Right atrium auricular region (tissue), 2 donors: ENCODE data around the gene NFAT5. TPM values are rescaled to one million over a fixed set of nuclear protein-coding genes. Genes with fewer than 3 reads are reported as not detected.
"Not testable (repeated sequence)": the region's sequence is repeated elsewhere in the genome, so short reads cannot be mapped to it uniquely, and the experiment has no call there.

Source experiments
- DNase-seq: peaks from one replicate; pipeline ENCODE4 v3.0.0-alpha.2; 2019; ENCODE audit warnings: low spot score
- H3K27ac ChIP-seq, 2 donors: fragments of 200-600 bp; sonication (generic); 1 replicate in 1 of 2; 2 replicates in 1 of 2; pipeline ENCODE4 v1.5.1; 2016 to 2019
- H3K27me3 ChIP-seq, 2 donors: fragments of 200-600 bp; sonication (generic); one replicate each; pipeline versions ENCODE4 v1.5.1 to v1.6.0; 2017 to 2019
- H3K36me3 ChIP-seq: fragments of 200-600 bp; sonication (generic); one replicate; pipeline ENCODE4 v1.5.1; 2016
- H3K4me1 ChIP-seq, 2 donors: fragments of 200-600 bp; sonication (generic); one replicate each; pipeline versions ENCODE4 v1.5.1 to v1.6.0; 2017 to 2019
- H3K4me3 ChIP-seq, 2 donors: fragments of 200-600 bp; sonication (generic); 1 replicate in 1 of 2; 2 replicates in 1 of 2; pipeline ENCODE4 v1.5.1; 2017 to 2019; ENCODE audit warnings: mild to moderate bottlenecking in 1 of 2, moderate library complexity in 1 of 2
- H3K9me3 ChIP-seq, 2 donors: fragments of 200-600 bp; sonication (generic); one replicate each; pipeline ENCODE4 v1.5.1; 2019
- CTCF ChIP-seq, 2 donors: fragments of 200-600 bp; sonication (generic); IDR thresholded peaks; one replicate each; pipeline ENCODE4 v1.5.1; 2019; ENCODE audit warnings: antibody characterized with exemption in 2 of 2
- total RNA-seq, 2 donors: library from RNA; depleted of rRNA; stranded (reverse); fragments of >200 nt; gene quantifications; one replicate each; pipeline ENCODE4 v1.1.0, GENCODE V29; 2016

The NFAT5 gene
- total RNA-seq, 2 donors from 2014 or later, result 16.4 to 22.6 TPM

GRCh38 chr16:69544088-69544487 is 21.7 kb upstream of the NFAT5 start:
- Histone ChIP-seq H3K4me3 (no peak overlapping the region), H3K4me1 (no peaks in the 10 kb centered on the region), H3K27me3 (no peaks in the 10 kb centered on the region), H3K9me3 (no peaks in the 10 kb centered on the region), H3K27ac (no peak overlapping the region), H3K36me3 (no peaks in the 10 kb centered on the region)
- DNase-seq, result no peak
- no peak for TF ChIP-seq CTCF (IDR thresholded peaks at IDR 0.05)

GRCh38 chr16:69546663-69547062 is 19.1 kb upstream of the NFAT5 start:
- not testable (repeated sequence) for H3K4me3 ChIP-seq, H3K27me3 ChIP-seq, H3K36me3 ChIP-seq, H3K4me1 ChIP-seq, DNase-seq, H3K9me3 ChIP-seq, H3K27ac ChIP-seq

- no peak for TF ChIP-seq CTCF (IDR thresholded peaks at IDR 0.05)
- H3K27me3 ChIP-seq, result no peaks in the 10 kb centered on the region
- DNase-seq, result no peak
- H3K4me1 ChIP-seq, result no peaks in the 10 kb centered on the region
- H3K9me3 ChIP-seq, result no peaks in the 10 kb centered on the region
- no peak overlapping the region for H3K27ac ChIP-seq
- no peaks in the 10 kb centered on the region for H3K36me3 ChIP-seq
- no peak overlapping the region for H3K4me3 ChIP-seq
Measured at GRCh38 chr16:69553332-69553731, 12.4 kb upstream of the NFAT5 start.

- no peak overlapping the region for H3K4me3 ChIP-seq
- DNase-seq, result no peak
Measured at GRCh38 chr16:69554495-69554894, 11.3 kb upstream of the NFAT5 start.

GRCh38 chr16:69555437-69555836 is 10.3 kb upstream of the NFAT5 start:
- Histone ChIP-seq H3K27me3 (no peaks in the 10 kb centered on the region), H3K36me3 (no peaks in the 10 kb centered on the region), H3K9me3 (no peaks in the 10 kb centered on the region)

More at GRCh38 chr16:69554495-69554894, 11.3 kb upstream of the NFAT5 start:
- Histone ChIP-seq H3K9me3 (no peaks in the 10 kb centered on the region), H3K4me1 (no peaks in the 10 kb centered on the region), H3K27me3 (no peaks in the 10 kb centered on the region), H3K27ac (no peak overlapping the region), H3K36me3 (no peaks in the 10 kb centered on the region)
- no peak for TF ChIP-seq CTCF (IDR thresholded peaks at IDR 0.05)

GRCh38 chr16:69555867-69556266 is 9.9 kb upstream of the NFAT5 start:
- Histone ChIP-seq H3K27me3 (no peaks in the 10 kb centered on the region), H3K36me3 (no peaks in the 10 kb centered on the region), H3K4me1 (no peaks in the 10 kb centered on the region), H3K27ac (no peak overlapping the region), H3K4me3 (no peak overlapping the region), H3K9me3 (no peaks in the 10 kb centered on the region)
- no peak for DNase-seq
- no peak for TF ChIP-seq CTCF (IDR thresholded peaks at IDR 0.05)

More at GRCh38 chr16:69555437-69555836, 10.3 kb upstream of the NFAT5 start:
- Histone ChIP-seq H3K27ac (no peak overlapping the region), H3K4me3 (no peak overlapping the region), H3K4me1 (no peaks in the 10 kb centered on the region)
- TF ChIP-seq CTCF (IDR thresholded peaks at IDR 0.05), result no peak
- no peak for DNase-seq
